HEK293T (cell line): ENCODE data around the gene DIPK1C.

ENCODE experiments used
- FOXA1 ChIP-seq: fragments of 450-650 bp; IDR thresholded peaks from 2 replicates; pipeline ENCODE4 v1.6.1; 2016; ENCODE audit warnings: mild to moderate bottlenecking
- FOXM1 ChIP-seq: fragments of 450-650 bp; IDR thresholded peaks from 2 replicates; pipeline ENCODE4 v1.6.1; 2017; ENCODE audit warnings: mild to moderate bottlenecking, borderline replicate concordance

- TF ChIP-seq FOXM1: no peak
- TF ChIP-seq FOXA1: no peak
These were observed 56.3 kb downstream of the DIPK1C start for GRCh38 chr18:74400813-74401212.
